Measurements from ENCODE around the gene SENP3.

The SENP3 gene

DNA sequence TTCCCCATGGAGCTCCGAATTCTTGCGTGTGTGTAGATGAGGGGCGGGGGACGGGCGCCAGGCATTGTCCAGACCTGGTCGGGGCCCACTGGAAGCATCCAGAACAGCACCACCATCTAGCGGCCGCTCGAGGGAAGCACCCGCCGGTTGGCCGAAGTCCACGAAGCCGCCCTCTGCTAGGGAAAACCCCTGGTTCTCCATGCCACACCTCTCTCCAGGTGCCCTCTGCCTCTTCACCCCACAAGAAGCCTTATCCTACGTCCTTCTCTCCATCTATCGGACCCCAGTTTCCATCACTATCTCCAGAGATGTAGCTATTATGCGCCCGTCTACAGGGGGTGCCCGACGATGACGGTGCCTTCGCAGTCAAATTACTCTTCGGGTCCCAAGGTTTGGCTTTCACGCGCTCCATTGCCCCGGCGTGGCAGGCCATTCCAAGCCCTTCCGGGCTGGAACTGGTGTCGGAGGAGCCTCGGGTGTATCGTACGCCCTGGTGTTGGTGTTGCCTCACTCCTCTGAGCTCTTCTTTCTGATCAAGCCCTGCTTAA, 617 bp upstream of the SENP3 start:
- TF ChIP-seq POLR2AphosphoS5 (IDR thresholded peaks at IDR 0.05; ENCODE audit: low read depth, low read length) = no peak
- peak; percentile 25 for TF ChIP-seq FOXP2 (optimal IDR thresholded peaks at IDR 0.05; ENCODE audit: borderline replicate concordance, extremely low read depth, extremely low read length, insufficient read depth)
- 0 out of 2 replicates have a peak, but pooled peaks have one; percentile 48 for TF ChIP-seq SIN3A (IDR thresholded peaks at IDR 0.05; ENCODE audit: borderline replicate concordance, insufficient read depth, low read length)

DNA sequence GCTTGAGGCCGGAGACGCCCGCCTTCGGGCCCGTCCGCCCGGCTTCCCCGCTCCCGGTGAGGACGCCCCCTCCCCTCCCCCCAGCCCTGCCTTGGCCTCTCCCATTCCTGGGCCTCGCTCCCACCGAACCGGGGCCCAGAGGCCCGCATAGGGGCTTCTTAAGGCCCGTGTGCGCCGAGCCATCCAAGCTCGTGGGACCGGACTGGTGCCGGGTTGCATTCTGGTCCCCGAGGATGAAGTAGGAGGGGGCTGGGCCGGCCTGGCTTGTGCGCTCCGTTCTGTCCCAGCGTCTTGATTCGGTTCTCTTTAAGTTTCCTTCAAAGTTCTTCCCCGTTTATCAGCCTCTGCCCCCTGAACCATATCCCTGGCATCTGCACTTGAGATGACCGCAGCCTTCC, 488 bp downstream of the SENP3 start:
- TF ChIP-seq TAF1 (IDR thresholded peaks at IDR 0.05; ENCODE audit: borderline replicate concordance, insufficient read depth, low read length) = no peak
- TF ChIP-seq, protein P1, sequence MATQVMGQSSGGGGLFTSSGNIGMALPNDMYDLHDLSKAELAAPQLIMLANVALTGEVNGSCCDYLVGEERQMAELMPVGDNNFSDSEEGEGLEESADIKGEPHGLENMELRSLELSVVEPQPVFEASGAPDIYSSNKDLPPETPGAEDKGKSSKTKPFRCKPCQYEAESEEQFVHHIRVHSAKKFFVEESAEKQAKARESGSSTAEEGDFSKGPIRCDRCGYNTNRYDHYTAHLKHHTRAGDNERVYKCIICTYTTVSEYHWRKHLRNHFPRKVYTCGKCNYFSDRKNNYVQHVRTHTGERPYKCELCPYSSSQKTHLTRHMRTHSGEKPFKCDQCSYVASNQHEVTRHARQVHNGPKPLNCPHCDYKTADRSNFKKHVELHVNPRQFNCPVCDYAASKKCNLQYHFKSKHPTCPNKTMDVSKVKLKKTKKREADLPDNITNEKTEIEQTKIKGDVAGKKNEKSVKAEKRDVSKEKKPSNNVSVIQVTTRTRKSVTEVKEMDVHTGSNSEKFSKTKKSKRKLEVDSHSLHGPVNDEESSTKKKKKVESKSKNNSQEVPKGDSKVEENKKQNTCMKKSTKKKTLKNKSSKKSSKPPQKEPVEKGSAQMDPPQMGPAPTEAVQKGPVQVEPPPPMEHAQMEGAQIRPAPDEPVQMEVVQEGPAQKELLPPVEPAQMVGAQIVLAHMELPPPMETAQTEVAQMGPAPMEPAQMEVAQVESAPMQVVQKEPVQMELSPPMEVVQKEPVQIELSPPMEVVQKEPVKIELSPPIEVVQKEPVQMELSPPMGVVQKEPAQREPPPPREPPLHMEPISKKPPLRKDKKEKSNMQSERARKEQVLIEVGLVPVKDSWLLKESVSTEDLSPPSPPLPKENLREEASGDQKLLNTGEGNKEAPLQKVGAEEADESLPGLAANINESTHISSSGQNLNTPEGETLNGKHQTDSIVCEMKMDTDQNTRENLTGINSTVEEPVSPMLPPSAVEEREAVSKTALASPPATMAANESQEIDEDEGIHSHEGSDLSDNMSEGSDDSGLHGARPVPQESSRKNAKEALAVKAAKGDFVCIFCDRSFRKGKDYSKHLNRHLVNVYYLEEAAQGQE (IDR thresholded peaks at IDR 0.05; ENCODE audit: insufficient read depth in 1 of 2, low read depth in 2 of 2, low read length in 2 of 2) = no peak
- TF ChIP-seq POLR2AphosphoS5 (IDR thresholded peaks at IDR 0.05; ENCODE audit: low read depth, low read length) = no peak
- no peak for TF ChIP-seq SIN3A (IDR thresholded peaks at IDR 0.05; ENCODE audit: borderline replicate concordance, insufficient read depth, low read length)
- no peak for TF ChIP-seq FOXP2 (optimal IDR thresholded peaks at IDR 0.05; ENCODE audit: borderline replicate concordance, extremely low read depth, extremely low read length, insufficient read depth)

DNA sequence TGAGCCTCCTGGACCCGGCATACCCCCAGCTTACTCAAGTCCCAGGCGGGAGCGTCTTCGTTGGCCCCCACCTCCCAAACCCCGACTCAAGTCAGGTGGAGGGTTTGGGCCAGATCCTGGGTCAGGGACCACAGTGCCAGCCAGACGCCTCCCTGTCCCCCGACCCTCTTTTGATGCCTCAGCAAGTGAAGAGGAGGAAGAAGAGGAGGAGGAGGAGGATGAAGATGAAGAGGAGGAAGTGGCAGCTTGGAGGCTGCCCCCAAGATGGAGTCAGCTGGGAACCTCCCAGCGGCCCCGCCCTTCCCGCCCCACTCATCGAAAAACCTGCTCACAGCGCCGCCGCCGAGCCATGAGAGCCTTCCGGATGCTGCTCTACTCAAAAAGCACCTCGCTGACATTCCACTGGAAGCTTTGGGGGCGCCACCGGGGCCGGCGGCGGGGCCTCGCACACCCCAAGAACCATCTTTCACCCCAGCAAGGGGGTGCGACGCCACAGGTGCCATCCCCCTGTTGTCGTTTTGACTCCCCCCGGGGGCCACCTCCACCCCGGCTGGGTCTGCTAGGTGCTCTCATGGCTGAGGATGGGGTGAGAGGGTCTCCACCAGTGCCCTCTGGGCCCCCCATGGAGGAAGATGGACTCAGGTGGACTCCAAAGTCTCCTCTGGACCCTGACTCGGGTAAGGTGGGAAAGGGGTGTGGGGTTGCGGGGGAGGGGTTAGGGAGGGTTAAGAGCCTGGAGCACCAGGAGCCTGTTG, 1.6 kb downstream of the SENP3 start:
- no peak for TF ChIP-seq TAF1 (IDR thresholded peaks at IDR 0.05; ENCODE audit: borderline replicate concordance, insufficient read depth, low read length)
- no peak for TF ChIP-seq SIN3A (IDR thresholded peaks at IDR 0.05; ENCODE audit: borderline replicate concordance, insufficient read depth, low read length)
- no peak for TF ChIP-seq FOXP2 (optimal IDR thresholded peaks at IDR 0.05; ENCODE audit: borderline replicate concordance, extremely low read depth, extremely low read length, insufficient read depth)
- no peak for TF ChIP-seq POLR2AphosphoS5 (IDR thresholded peaks at IDR 0.05; ENCODE audit: low read depth, low read length)

DNA sequence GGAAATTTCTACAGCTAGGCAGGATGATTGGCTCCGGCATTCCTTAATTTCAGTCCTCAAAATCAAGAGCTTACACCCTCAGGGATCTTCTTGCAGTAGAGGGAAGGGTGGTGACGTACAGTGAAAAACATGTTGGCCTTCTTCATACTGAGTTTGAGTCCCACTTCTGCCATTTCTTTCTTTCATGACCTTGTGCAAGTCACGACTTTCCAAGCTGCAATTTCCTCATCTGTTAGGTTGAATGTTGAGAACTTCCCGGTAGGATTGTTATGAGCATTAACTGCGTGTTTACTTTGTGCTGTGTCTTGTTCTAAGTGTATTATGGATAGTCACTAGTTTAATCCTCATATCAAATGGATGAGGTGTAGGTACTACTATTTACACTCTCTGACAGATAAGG, 7.9 kb downstream of the SENP3 start:
- TF ChIP-seq TAF1 (IDR thresholded peaks at IDR 0.05; ENCODE audit: borderline replicate concordance, insufficient read depth, low read length) (no peak), SIN3A (IDR thresholded peaks at IDR 0.05; ENCODE audit: borderline replicate concordance, insufficient read depth, low read length) (no peak), FOXP2 (optimal IDR thresholded peaks at IDR 0.05; ENCODE audit: borderline replicate concordance, extremely low read depth, extremely low read length, insufficient read depth) (no peak), POLR2AphosphoS5 (IDR thresholded peaks at IDR 0.05; ENCODE audit: low read depth, low read length) (no peak)
- TF ChIP-seq, protein P1 (IDR thresholded peaks at IDR 0.05; ENCODE audit: insufficient read depth in 1 of 2, low read depth in 2 of 2, low read length in 2 of 2) = no peak

DNA sequence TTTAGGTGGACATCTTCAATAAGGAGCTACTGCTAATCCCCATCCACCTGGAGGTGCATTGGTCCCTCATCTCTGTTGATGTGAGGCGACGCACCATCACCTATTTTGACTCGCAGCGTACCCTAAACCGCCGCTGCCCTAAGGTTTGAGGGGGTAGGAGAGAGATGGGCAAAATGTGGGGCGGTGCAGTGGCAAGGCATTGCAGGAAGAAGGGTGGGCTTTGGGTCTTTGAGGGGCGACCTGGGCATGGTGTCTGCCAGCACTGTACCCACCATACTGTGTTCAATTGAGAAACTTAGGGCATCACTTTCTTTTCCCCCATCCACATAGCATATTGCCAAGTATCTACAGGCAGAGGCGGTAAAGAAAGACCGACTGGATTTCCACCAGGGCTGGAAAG, 8.6 kb downstream of the SENP3 start:
- TF ChIP-seq SIN3A (IDR thresholded peaks at IDR 0.05; ENCODE audit: borderline replicate concordance, insufficient read depth, low read length) (no peak), TAF1 (IDR thresholded peaks at IDR 0.05; ENCODE audit: borderline replicate concordance, insufficient read depth, low read length) (no peak), POLR2AphosphoS5 (IDR thresholded peaks at IDR 0.05; ENCODE audit: low read depth, low read length) (no peak), FOXP2 (optimal IDR thresholded peaks at IDR 0.05; ENCODE audit: borderline replicate concordance, extremely low read depth, extremely low read length, insufficient read depth) (no peak)
- TF ChIP-seq, protein P1 (IDR thresholded peaks at IDR 0.05; ENCODE audit: insufficient read depth in 1 of 2, low read depth in 2 of 2, low read length in 2 of 2) = no peak

DNA sequence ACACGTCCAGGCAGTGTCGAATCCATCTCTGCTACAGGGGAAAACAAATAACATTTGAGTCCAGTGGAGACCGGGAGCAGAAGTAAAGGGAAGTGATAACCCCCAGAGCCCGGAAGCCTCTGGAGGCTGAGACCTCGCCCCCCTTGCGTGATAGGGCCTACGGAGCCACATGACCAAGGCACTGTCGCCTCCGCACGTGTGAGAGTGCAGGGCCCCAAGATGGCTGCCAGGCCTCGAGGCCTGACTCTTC, 10.5 kb downstream of the SENP3 start:
- TF ChIP-seq, protein P1 (IDR thresholded peaks at IDR 0.05; ENCODE audit: insufficient read depth in 1 of 2, low read depth in 2 of 2, low read length in 2 of 2) = no peak
- TF ChIP-seq FOXP2 (optimal IDR thresholded peaks at IDR 0.05; ENCODE audit: borderline replicate concordance, extremely low read depth, extremely low read length, insufficient read depth) = peak; percentile 69

All from PFSK-1 (cell line).